ENCODE data around the gene SOX18. TPM values are rescaled to one million over a fixed set of nuclear protein-coding genes. Genes with fewer than 3 reads are reported as not detected.

Gene SOX18
- total and polyA plus RNA-seq, 2 of the 13 experiments (the other 11 are each of a cell fraction or from before 2014, with no cell fraction given), result 1.6 to 1.9 TPM

DNA sequence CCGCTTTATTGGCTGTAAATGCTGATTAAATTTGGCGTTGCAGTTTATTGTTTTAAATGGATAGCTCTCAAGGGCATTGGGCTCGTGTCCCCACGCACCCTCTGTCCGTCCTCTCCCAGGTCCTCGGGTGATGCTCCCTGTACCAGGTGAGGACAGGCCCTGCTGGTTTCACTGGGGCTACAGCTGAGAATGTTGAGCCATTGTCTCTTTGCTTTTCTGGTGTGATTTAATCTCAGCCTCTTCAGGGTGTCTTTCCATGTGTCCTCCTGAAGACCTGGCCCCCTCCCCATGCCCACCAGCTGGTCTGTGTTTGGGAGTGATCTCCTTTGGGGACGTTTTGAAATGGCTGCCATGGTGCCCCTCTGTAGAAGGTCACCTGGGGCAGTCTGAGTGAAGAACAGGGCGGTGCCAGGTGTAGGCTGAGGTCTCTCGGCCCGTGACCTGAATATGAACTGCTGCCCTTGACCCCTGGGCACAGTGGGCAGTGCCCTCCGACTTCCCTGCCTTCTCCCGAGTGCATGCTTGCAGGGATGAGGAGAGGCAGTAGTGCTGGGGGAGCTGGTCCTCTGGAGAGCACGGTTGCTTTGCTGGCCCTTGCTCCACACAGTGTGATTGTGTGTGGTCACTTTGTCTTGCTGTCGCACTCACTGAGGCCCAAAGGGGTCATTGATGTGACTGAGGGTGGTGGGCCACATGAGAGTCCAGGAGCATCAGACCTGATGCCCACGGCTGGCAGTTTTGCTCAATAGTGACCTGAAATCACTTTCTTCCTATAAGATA lies 25.9 kb downstream of the SOX18 start (continued):
- peak; percentile 84 for TF ChIP-seq ZNF781 (CRISPR knock-in tag; IDR thresholded peaks at IDR 0.05; ENCODE audit: borderline replicate concordance, not compliant biosample characterization)
- peak; percentile 60; the same call in 1 of the 2 replicates for TF ChIP-seq ZNF263 (CRISPR knock-in tag; IDR thresholded peaks at IDR 0.05)
- peak; percentile 56 to 78 for TF ChIP-seq NR2F1 (CRISPR knock-in tag; IDR thresholded peaks at IDR 0.05)
- TF ChIP-seq, protein P1, sequence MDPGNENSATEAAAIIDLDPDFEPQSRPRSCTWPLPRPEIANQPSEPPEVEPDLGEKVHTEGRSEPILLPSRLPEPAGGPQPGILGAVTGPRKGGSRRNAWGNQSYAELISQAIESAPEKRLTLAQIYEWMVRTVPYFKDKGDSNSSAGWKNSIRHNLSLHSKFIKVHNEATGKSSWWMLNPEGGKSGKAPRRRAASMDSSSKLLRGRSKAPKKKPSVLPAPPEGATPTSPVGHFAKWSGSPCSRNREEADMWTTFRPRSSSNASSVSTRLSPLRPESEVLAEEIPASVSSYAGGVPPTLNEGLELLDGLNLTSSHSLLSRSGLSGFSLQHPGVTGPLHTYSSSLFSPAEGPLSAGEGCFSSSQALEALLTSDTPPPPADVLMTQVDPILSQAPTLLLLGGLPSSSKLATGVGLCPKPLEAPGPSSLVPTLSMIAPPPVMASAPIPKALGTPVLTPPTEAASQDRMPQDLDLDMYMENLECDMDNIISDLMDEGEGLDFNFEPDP (CRISPR knock-in tag; conservative IDR thresholded peaks at IDR 0.05), result peak; percentile 93; the same call in 1 of the 2 replicates
- TF ChIP-seq, protein P2, sequence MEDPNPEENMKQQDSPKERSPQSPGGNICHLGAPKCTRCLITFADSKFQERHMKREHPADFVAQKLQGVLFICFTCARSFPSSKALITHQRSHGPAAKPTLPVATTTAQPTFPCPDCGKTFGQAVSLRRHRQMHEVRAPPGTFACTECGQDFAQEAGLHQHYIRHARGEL (CRISPR knock-in tag; IDR thresholded peaks at IDR 0.05), result peak; percentile 58; the same call in 1 of the 2 replicates
- TF ChIP-seq, protein P3, sequence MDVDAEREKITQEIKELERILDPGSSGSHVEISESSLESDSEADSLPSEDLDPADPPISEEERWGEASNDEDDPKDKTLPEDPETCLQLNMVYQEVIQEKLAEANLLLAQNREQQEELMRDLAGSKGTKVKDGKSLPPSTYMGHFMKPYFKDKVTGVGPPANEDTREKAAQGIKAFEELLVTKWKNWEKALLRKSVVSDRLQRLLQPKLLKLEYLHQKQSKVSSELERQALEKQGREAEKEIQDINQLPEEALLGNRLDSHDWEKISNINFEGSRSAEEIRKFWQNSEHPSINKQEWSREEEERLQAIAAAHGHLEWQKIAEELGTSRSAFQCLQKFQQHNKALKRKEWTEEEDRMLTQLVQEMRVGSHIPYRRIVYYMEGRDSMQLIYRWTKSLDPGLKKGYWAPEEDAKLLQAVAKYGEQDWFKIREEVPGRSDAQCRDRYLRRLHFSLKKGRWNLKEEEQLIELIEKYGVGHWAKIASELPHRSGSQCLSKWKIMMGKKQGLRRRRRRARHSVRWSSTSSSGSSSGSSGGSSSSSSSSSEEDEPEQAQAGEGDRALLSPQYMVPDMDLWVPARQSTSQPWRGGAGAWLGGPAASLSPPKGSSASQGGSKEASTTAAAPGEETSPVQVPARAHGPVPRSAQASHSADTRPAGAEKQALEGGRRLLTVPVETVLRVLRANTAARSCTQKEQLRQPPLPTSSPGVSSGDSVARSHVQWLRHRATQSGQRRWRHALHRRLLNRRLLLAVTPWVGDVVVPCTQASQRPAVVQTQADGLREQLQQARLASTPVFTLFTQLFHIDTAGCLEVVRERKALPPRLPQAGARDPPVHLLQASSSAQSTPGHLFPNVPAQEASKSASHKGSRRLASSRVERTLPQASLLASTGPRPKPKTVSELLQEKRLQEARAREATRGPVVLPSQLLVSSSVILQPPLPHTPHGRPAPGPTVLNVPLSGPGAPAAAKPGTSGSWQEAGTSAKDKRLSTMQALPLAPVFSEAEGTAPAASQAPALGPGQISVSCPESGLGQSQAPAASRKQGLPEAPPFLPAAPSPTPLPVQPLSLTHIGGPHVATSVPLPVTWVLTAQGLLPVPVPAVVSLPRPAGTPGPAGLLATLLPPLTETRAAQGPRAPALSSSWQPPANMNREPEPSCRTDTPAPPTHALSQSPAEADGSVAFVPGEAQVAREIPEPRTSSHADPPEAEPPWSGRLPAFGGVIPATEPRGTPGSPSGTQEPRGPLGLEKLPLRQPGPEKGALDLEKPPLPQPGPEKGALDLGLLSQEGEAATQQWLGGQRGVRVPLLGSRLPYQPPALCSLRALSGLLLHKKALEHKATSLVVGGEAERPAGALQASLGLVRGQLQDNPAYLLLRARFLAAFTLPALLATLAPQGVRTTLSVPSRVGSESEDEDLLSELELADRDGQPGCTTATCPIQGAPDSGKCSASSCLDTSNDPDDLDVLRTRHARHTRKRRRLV (CRISPR knock-in tag; IDR thresholded peaks at IDR 0.05), result peak; percentile 87; the same call in 1 of the 2 replicates
- TF ChIP-seq ZNF546 (CRISPR knock-in tag; conservative IDR thresholded peaks at IDR 0.05), result no peak
- peak; percentile 74; the same call in 1 of the 2 replicates for TF ChIP-seq KAT7 (CRISPR knock-in tag; IDR thresholded peaks at IDR 0.05; ENCODE audit: borderline replicate concordance)
- no peak for TF ChIP-seq KLF12 (CRISPR knock-in tag; IDR thresholded peaks at IDR 0.05; ENCODE audit: borderline replicate concordance)
- 0 out of 2 replicates have a peak, but pooled peaks have one; percentile 11 for TF ChIP-seq FOXO1 (CRISPR knock-in tag; IDR thresholded peaks at IDR 0.05)
- TF ChIP-seq, protein P4, sequence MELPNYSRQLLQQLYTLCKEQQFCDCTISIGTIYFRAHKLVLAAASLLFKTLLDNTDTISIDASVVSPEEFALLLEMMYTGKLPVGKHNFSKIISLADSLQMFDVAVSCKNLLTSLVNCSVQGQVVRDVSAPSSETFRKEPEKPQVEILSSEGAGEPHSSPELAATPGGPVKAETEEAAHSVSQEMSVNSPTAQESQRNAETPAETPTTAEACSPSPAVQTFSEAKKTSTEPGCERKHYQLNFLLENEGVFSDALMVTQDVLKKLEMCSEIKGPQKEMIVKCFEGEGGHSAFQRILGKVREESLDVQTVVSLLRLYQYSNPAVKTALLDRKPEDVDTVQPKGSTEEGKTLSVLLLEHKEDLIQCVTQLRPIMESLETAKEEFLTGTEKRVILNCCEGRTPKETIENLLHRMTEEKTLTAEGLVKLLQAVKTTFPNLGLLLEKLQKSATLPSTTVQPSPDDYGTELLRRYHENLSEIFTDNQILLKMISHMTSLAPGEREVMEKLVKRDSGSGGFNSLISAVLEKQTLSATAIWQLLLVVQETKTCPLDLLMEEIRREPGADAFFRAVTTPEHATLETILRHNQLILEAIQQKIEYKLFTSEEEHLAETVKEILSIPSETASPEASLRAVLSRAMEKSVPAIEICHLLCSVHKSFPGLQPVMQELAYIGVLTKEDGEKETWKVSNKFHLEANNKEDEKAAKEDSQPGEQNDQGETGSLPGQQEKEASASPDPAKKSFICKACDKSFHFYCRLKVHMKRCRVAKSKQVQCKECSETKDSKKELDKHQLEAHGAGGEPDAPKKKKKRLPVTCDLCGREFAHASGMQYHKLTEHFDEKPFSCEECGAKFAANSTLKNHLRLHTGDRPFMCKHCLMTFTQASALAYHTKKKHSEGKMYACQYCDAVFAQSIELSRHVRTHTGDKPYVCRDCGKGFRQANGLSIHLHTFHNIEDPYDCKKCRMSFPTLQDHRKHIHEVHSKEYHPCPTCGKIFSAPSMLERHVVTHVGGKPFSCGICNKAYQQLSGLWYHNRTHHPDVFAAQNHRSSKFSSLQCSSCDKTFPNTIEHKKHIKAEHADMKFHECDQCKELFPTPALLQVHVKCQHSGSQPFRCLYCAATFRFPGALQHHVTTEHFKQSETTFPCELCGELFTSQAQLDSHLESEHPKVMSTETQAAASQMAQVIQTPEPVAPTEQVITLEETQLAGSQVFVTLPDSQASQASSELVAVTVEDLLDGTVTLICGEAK (IDR thresholded peaks at IDR 0.05), result no peak
- TF ChIP-seq, protein P4 (CRISPR knock-in tag; IDR thresholded peaks at IDR 0.05), result 0 out of 2 replicates have a peak, but pooled peaks have one; percentile 40

Data from HepG2 (cell line).